ENCODE measurements around the gene GSN.

GSN gene

GRCh38 chr9:121232251-121232650 lies 35.7 kb upstream of the GSN start:
- DNase-seq (ENCODE audit: low read depth): no peak
- H3K4me3 ChIP-seq (ENCODE audit: low read depth, low read length): no peak overlapping the region
- TF ChIP-seq POLR2A (IDR thresholded peaks at IDR 0.05; ENCODE audit: extremely low read depth, insufficient read length) (no peak), CTCF (IDR thresholded peaks at IDR 0.05; ENCODE audit: low read depth, low read length) (no peak), MAX (IDR thresholded peaks at IDR 0.05; ENCODE audit: low read depth, low read length) (no peak), MYC (IDR thresholded peaks at IDR 0.05; ENCODE audit: low read depth, low read length) (no peak)

- peak overlapping the region; percentile 27 for H3K4me3 ChIP-seq (ENCODE audit: low read depth, low read length)
- peak; percentile 96 for DNase-seq (ENCODE audit: low read depth)
- TF ChIP-seq MAX (IDR thresholded peaks at IDR 0.05; ENCODE audit: low read depth, low read length): peak; percentile 42; the same call in 1 of the 2 replicates
- peak; percentile 38 for TF ChIP-seq MYC (IDR thresholded peaks at IDR 0.05; ENCODE audit: low read depth, low read length)
- peak; percentile 50 for TF ChIP-seq POLR2A (IDR thresholded peaks at IDR 0.05; ENCODE audit: extremely low read depth, insufficient read length)
- TF ChIP-seq CTCF (IDR thresholded peaks at IDR 0.05; ENCODE audit: low read depth, low read length): no peak
Observed at GRCh38 chr9:121233906-121234831, 33.8 kb upstream of the GSN start.

- TF ChIP-seq POLR2A (IDR thresholded peaks at IDR 0.05; ENCODE audit: extremely low read depth, insufficient read length) (no peak), CTCF (IDR thresholded peaks at IDR 0.05; ENCODE audit: low read depth, low read length) (no peak), MAX (IDR thresholded peaks at IDR 0.05; ENCODE audit: low read depth, low read length) (no peak), MYC (IDR thresholded peaks at IDR 0.05; ENCODE audit: low read depth, low read length) (no peak)
- H3K4me3 ChIP-seq (ENCODE audit: low read depth, low read length): no peak overlapping the region
- DNase-seq (ENCODE audit: low read depth): no peak
Observed at GRCh38 chr9:121234832-121235161, 33.2 kb upstream of the GSN start.

GRCh38 chr9:121235512-121235911 lies 32.5 kb upstream of the GSN start:
- DNase-seq (ENCODE audit: low read depth): no peak
- H3K4me3 ChIP-seq (ENCODE audit: low read depth, low read length): no peak overlapping the region
- no peak for TF ChIP-seq POLR2A (IDR thresholded peaks at IDR 0.05; ENCODE audit: extremely low read depth, insufficient read length)
- no peak for TF ChIP-seq CTCF (IDR thresholded peaks at IDR 0.05; ENCODE audit: low read depth, low read length)
- TF ChIP-seq MAX (IDR thresholded peaks at IDR 0.05; ENCODE audit: low read depth, low read length): no peak
- TF ChIP-seq MYC (IDR thresholded peaks at IDR 0.05; ENCODE audit: low read depth, low read length): no peak

- TF ChIP-seq CTCF (IDR thresholded peaks at IDR 0.05; ENCODE audit: low read depth, low read length) (no peak), MAX (IDR thresholded peaks at IDR 0.05; ENCODE audit: low read depth, low read length) (no peak), MYC (IDR thresholded peaks at IDR 0.05; ENCODE audit: low read depth, low read length) (no peak), POLR2A (IDR thresholded peaks at IDR 0.05; ENCODE audit: extremely low read depth, insufficient read length) (no peak)
- no peak overlapping the region for H3K4me3 ChIP-seq (ENCODE audit: low read depth, low read length)
- peak; percentile 63 for DNase-seq (ENCODE audit: low read depth)
Observed at GRCh38 chr9:121237916-121238315, 30.0 kb upstream of the GSN start.
